ENCODE measurements around the gene MYO1B.

GRCh38 chr2:191268596-191268995, 23.4 kb downstream of the MYO1B start:
- no peak for TF ChIP-seq NBN (IDR thresholded peaks at IDR 0.05)
- no peak for TF ChIP-seq SMC3 (IDR thresholded peaks at IDR 0.05; ENCODE audit: borderline replicate concordance, low read length)
- TF ChIP-seq CTCF (IDR thresholded peaks at IDR 0.05 in 2 of 3, conservative IDR thresholded peaks at IDR 0.05 in 1 of 3; ENCODE audit: control insufficient read depth in 2 of 3, extremely low read depth in 1 of 3, insufficient read depth in 1 of 3, low read depth in 3 of 3, low read length in 3 of 3): no peak
- TF ChIP-seq, protein P1, sequence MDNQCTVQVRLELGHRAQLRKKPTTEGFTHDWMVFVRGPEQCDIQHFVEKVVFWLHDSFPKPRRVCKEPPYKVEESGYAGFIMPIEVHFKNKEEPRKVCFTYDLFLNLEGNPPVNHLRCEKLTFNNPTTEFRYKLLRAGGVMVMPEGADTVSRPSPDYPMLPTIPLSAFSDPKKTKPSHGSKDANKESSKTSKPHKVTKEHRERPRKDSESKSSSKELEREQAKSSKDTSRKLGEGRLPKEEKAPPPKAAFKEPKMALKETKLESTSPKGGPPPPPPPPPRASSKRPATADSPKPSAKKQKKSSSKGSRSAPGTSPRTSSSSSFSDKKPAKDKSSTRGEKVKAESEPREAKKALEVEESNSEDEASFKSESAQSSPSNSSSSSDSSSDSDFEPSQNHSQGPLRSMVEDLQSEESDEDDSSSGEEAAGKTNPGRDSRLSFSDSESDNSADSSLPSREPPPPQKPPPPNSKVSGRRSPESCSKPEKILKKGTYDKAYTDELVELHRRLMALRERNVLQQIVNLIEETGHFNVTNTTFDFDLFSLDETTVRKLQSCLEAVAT (IDR thresholded peaks at IDR 0.05): no peak
- TF ChIP-seq SIN3A (IDR thresholded peaks at IDR 0.05; ENCODE audit: low read depth, low read length): no peak
- TF ChIP-seq YY1 (IDR thresholded peaks at IDR 0.05; ENCODE audit: low read depth, low read length): no peak
- TF ChIP-seq POLR2A (IDR thresholded peaks at IDR 0.05; ENCODE audit: low read depth, low read length): no peak
- no peak for TF ChIP-seq RAD21 (IDR thresholded peaks at IDR 0.05; ENCODE audit: insufficient read depth, low read depth, low read length)

All from GM12878 (cell line).